ENCODE results near the gene EHD1. TPM values are rescaled to one million over a fixed set of nuclear protein-coding genes. Genes with fewer than 3 reads are reported as not detected.
A peak's percentile ranks its signal among the peaks of the same experiment; 100 is the strongest.

The EHD1 gene
- polyA plus RNA-seq, 3 donors, result 30.3 to 212 (median 48.4) TPM

- Mint-ChIP-seq H3K4me3 (peak overlapping the region; percentile 56 to 57), H3K4me1 (peaks cover 38% of the 10 kb centered on the region), H3K27me3 (ENCODE audit: low read depth in 3 of 3) (peaks cover 3 to 19% (median 18%) of the 10 kb centered on the region in 3 donors), H3K36me3 (peaks cover 0 to 3% of the 10 kb centered on the region in 2 donors), H3K9me3 (peaks cover 0 to 2% (median 0%) of the 10 kb centered on the region in 7 donors), H3K27ac (peak overlapping the region in 3 of 7 donors; percentile 15 to 77 (median 63))
- Histone ChIP-seq H4K20me1 (ENCODE audit: insufficient read depth, low read length) (peaks cover 2% of the 10 kb centered on the region), H3K36me3 (replicated peaks in 1 of 2; ENCODE audit: control insufficient read depth in 1 of 2, insufficient read depth in 2 of 2, low read length in 2 of 2) (no peaks in the 10 kb centered on the region), H2AFZ (ENCODE audit: insufficient read depth, low read depth, low read length, poor library complexity, severe bottlenecking) (peak overlapping the region; percentile 78), H3K4me3 (replicated peaks in 1 of 3; ENCODE audit: low read depth in 2 of 3, low read length in 3 of 3) (peak overlapping the region in 2 of 3 experiments; percentile 40 to 68), H3K79me2 (ENCODE audit: insufficient read depth, low read length) (no peaks in the 10 kb centered on the region), H3K9ac (ENCODE audit: insufficient read depth, low read length, poor library complexity, severe bottlenecking) (no peak overlapping the region), H3K4me1 (ENCODE audit: control insufficient read depth in 1 of 2, insufficient read depth in 2 of 2, low read length in 2 of 2) (peaks cover 23 to 45% of the 10 kb centered on the region in 2 donors), H3K27ac (ENCODE audit: low read depth in 1 of 2, low read length in 2 of 2) (no peak overlapping the region), H3K9me3 (replicated peaks in 1 of 2; ENCODE audit: control insufficient read depth in 1 of 2, insufficient read depth in 1 of 2, low read length in 2 of 2) (no peaks in the 10 kb centered on the region), H3K27me3 (ENCODE audit: control insufficient read depth in 2 of 2, insufficient read depth in 2 of 2, low read length in 2 of 2) (peaks cover 0 to 10% of the 10 kb centered on the region in 2 donors), H3K4me2 (replicated peaks; ENCODE audit: extremely low read depth, low read length, poor library complexity, severe bottlenecking) (peak overlapping the region; percentile 86)
- WGBS (ENCODE audit: insufficient coverage), result 30% methylated on average over 8 of the region's 9 CpGs
- intact Hi-C loops (cut with micrococcal nuclease), result loop anchor here in 1 of 2 donors (10.0 kb wide), 2 partner anchors 60 to 170 kb away; partner anchors contain the start of gene ARL2
- no peak for TF ChIP-seq CTCF (IDR thresholded peaks at IDR 0.05)
- DNase-seq, result peak in 1 of 3 donors; percentile 40
Observed at GRCh38 chr11:64845129-64845775, 33.2 kb downstream of the EHD1 start.

GRCh38 chr11:64844330-64845128 lies 33.9 kb downstream of the EHD1 start, which contains the start of gene CDC42BPG:
Gene CDC42BPG, minus strand, starts transcription at chr11:64844653. Its CDS starts 84 bp downstream, at chr11:64844569.
- Histone ChIP-seq H3K9me3 (replicated peaks in 1 of 2; ENCODE audit: control insufficient read depth in 1 of 2, insufficient read depth in 1 of 2, low read length in 2 of 2) (no peaks in the 10 kb centered on the region), H3K27me3 (ENCODE audit: control insufficient read depth in 2 of 2, insufficient read depth in 2 of 2, low read length in 2 of 2) (peaks cover 0 to 10% of the 10 kb centered on the region in 2 donors), H3K4me2 (replicated peaks; ENCODE audit: extremely low read depth, low read length, poor library complexity, severe bottlenecking) (peak within 1 kb of the TSS; percentile 86), H3K36me3 (replicated peaks in 1 of 2; ENCODE audit: control insufficient read depth in 1 of 2, insufficient read depth in 2 of 2, low read length in 2 of 2) (no peaks in the 10 kb centered on the region), H3K9ac (ENCODE audit: insufficient read depth, low read length, poor library complexity, severe bottlenecking) (peak within 1 kb of the TSS; percentile 46), H3K4me3 (replicated peaks in 1 of 3; ENCODE audit: low read depth in 2 of 3, low read length in 3 of 3) (peak within 1 kb of the TSS in 2 of 3 experiments; percentile 40 to 68), H3K79me2 (ENCODE audit: insufficient read depth, low read length) (no peaks in the 10 kb centered on the region), H4K20me1 (ENCODE audit: insufficient read depth, low read length) (peaks cover 2% of the 10 kb centered on the region), H3K4me1 (ENCODE audit: control insufficient read depth in 1 of 2, insufficient read depth in 2 of 2, low read length in 2 of 2) (peaks cover 23 to 44% of the 10 kb centered on the region in 2 donors), H3K27ac (ENCODE audit: low read depth in 1 of 2, low read length in 2 of 2) (no peak within 1 kb of the TSS), H2AFZ (ENCODE audit: insufficient read depth, low read depth, low read length, poor library complexity, severe bottlenecking) (peak within 1 kb of the TSS; percentile 78)
- H3K27me3 Mint-ChIP-seq (ENCODE audit: low read depth in 3 of 3), result peaks cover 3 to 18% (median 18%) of the 10 kb centered on the region in 3 donors
- H3K4me3 Mint-ChIP-seq, result peak within 1 kb of the TSS; percentile 64
- WGBS (ENCODE audit: insufficient coverage), result 0% methylated on average over 81 of the region's 96 CpGs
- intact Hi-C loops (cut with micrococcal nuclease), result loop anchor here in 1 of 2 donors (10.0 kb wide), 2 partner anchors 60 to 170 kb away; partner anchors contain the start of gene ARL2
- peak within 1 kb of the TSS in 4 of 7 donors; percentile 15 to 77 (median 58) for H3K27ac Mint-ChIP-seq
- peaks cover 0 to 2% of the 10 kb centered on the region in 2 donors for H3K36me3 Mint-ChIP-seq
- H3K9me3 Mint-ChIP-seq, result peaks cover 0 to 2% (median 0%) of the 10 kb centered on the region in 7 donors
- peak in 2 of 3 donors; percentile 69 to 73 for DNase-seq
- peak; percentile 83 for TF ChIP-seq CTCF (IDR thresholded peaks at IDR 0.05)
- peaks cover 36% of the 10 kb centered on the region for H3K4me1 Mint-ChIP-seq

Data from CD14-positive monocyte (primary cell).